ENCODE results near the gene PCNX1.

- TF ChIP-seq OSR1 (CRISPR knock-in tag; IDR thresholded peaks at IDR 0.05) (no peak), ZC3H10 (CRISPR knock-in tag; IDR thresholded peaks at IDR 0.05) (no peak), SNAI2 (CRISPR knock-in tag; IDR thresholded peaks at IDR 0.05) (no peak), TCF4 (CRISPR knock-in tag; IDR thresholded peaks at IDR 0.05; ENCODE audit: borderline replicate concordance) (no peak), POU6F1 (CRISPR knock-in tag; IDR thresholded peaks at IDR 0.05; ENCODE audit: borderline replicate concordance, low read depth) (no peak), TSHZ2 (CRISPR knock-in tag; IDR thresholded peaks at IDR 0.05) (no peak)
These were observed 213.7 kb downstream of the PCNX1 start for GRCh38 chr14:71121001-71121400.

Measured in SK-N-SH treated with all-trans-retinoic acid at 6 μM for 48 hours (cell line).